Endothelial cell of umbilical vein (primary cell): ENCODE data around the gene ZSWIM7. TPM values are rescaled to one million over a fixed set of nuclear protein-coding genes. Genes with fewer than 3 reads are reported as not detected.
A peak's percentile ranks its signal among the peaks of the same experiment; 100 is the strongest.

Experiments
- BruUV-seq: library from RNA; stranded (reverse); fragments of 400-500 nt; replicated peaks from 2 replicates; lab custom pipeline; 2021; lab: Mats Ljungman, UMichigan
- CTCF ChIA-PET: fragments of 300-600, 350-600 bp; sonication (Branson Sonifier 250); formaldehyde crosslinking; loops from one replicate; lab custom pipeline; 2021; ENCODE audit warnings: antibody characterized with exemption, inconsistent platforms; lab: Charles Lee
- POLR2A ChIA-PET: fragments of 300-600, 350-600 bp; sonication (Branson Sonifier 250); formaldehyde crosslinking; loops from one replicate; lab custom pipeline; 2021; ENCODE audit warnings: antibody characterized with exemption, inconsistent platforms; lab: Charles Lee
- DNase-seq: peaks from one replicate; pipeline ENCODE4 v3.0.0-alpha.2; 2011; ENCODE audit warnings: low read depth, low spot score
- FAIRE-seq: peaks from 2 replicates; lab custom pipeline; 2011; peaks lifted over from hg19 to GRCh38; lab: Jason Lieb, UNC
- H2AFZ ChIP-seq: 2 replicates; pipeline ENCODE4 v1.6.0; 2012; ENCODE audit warnings: low read depth, low read length, control low read depth, inconsistent platforms
- H3K27ac ChIP-seq: 2 replicates; pipeline ENCODE4 v1.5.1; 2011; ENCODE audit warnings: low read depth, mild to moderate bottlenecking, control low read depth, low read length, moderate library complexity; ENCODE audit not compliant: insufficient read depth
- H3K27me3 ChIP-seq, 2 experiments: 2 replicates each; pipeline versions ENCODE4 v1.6.0 to v1.6.1; 2011; ENCODE audit warnings: low read length in 2 of 2, mixed read lengths in 1 of 2; ENCODE audit not compliant: control insufficient read depth in 2 of 2, insufficient read depth in 2 of 2
- H3K36me3 ChIP-seq, 2 experiments: 2 replicates in 1 of 2; 3 replicates in 1 of 2; pipeline ENCODE4 v1.5.1; 2011; ENCODE audit warnings: low read length in 2 of 2, mild to moderate bottlenecking in 1 of 2, moderate library complexity in 1 of 2; ENCODE audit not compliant: control insufficient read depth in 2 of 2, insufficient read depth in 2 of 2; ENCODE audit errors: extremely low read depth in 1 of 2
- H3K4me1 ChIP-seq: 3 replicates; pipeline ENCODE4 v1.5.1; 2011; ENCODE audit warnings: mild to moderate bottlenecking, low read length; ENCODE audit not compliant: control insufficient read depth, insufficient read depth; ENCODE audit errors: extremely low read depth
- H3K4me2 ChIP-seq: 2 replicates; pipeline ENCODE4 v1.6.1; 2011; ENCODE audit warnings: low read length, control low read depth, mixed read lengths; ENCODE audit not compliant: insufficient read depth
- H3K4me3 ChIP-seq, 3 experiments: fragments of 200-600 bp in 1 of 3; sonication (generic), shearing (Covaris generic) in 1 of 3; replicated peaks in 1 of 3; 2 replicates each; pipeline ENCODE4 v1.5.1; 2011 to 2016; ENCODE audit warnings: control low read depth in 3 of 3, low read length in 3 of 3, mild to moderate bottlenecking in 2 of 3, inconsistent platforms in 1 of 3, low read depth in 1 of 3, moderate library complexity in 1 of 3; ENCODE audit not compliant: insufficient read depth in 1 of 3
- H3K79me2 ChIP-seq: 2 replicates; pipeline ENCODE4 v1.6.0; 2012; ENCODE audit warnings: low read length, inconsistent platforms; ENCODE audit not compliant: control insufficient read depth, insufficient read depth
- H3K9ac ChIP-seq: replicated peaks from 2 replicates; pipeline ENCODE3; 2011; ENCODE audit warnings: low read length, control low read depth; ENCODE audit not compliant: insufficient read depth; ENCODE audit errors: extremely low read depth
- H3K9me1 ChIP-seq: replicated peaks from 3 replicates; pipeline ENCODE4 v1.6.0; 2011; ENCODE audit warnings: mild to moderate bottlenecking, low read length; ENCODE audit not compliant: control insufficient read depth, insufficient read depth; ENCODE audit errors: extremely low read depth
- H3K9me3 ChIP-seq: replicated peaks from 2 replicates; pipeline ENCODE4 v1.5.1; 2012; ENCODE audit warnings: low read length, inconsistent platforms; ENCODE audit not compliant: control insufficient read depth, insufficient read depth
- H4K20me1 ChIP-seq: replicated peaks from 2 replicates; pipeline ENCODE3; 2011; ENCODE audit warnings: mild to moderate bottlenecking, low read length; ENCODE audit not compliant: control insufficient read depth, insufficient read depth; ENCODE audit errors: extremely low read depth
- CTCF ChIP-seq, 2 donors: IDR thresholded peaks; 1 replicate in 1 of 2; 2 replicates in 1 of 2; pipeline ENCODE4 v1.5.1; 2011; ENCODE audit warnings: low read length in 2 of 2, mild to moderate bottlenecking in 2 of 2, moderate library complexity in 2 of 2, control low read depth in 1 of 2, inconsistent platforms in 1 of 2, low read depth in 1 of 2; ENCODE audit not compliant: insufficient read depth in 1 of 2; ENCODE audit errors: extremely low read depth in 1 of 2
- EZH2 ChIP-seq: IDR thresholded peaks from 2 replicates; pipeline ENCODE4 v1.6.1; 2012; ENCODE audit warnings: borderline replicate concordance, low read depth, mild to moderate bottlenecking, moderate library complexity, low read length, inconsistent platforms; ENCODE audit not compliant: severe bottlenecking
- FOS ChIP-seq: IDR thresholded peaks from 2 replicates; pipeline ENCODE4 v1.6.1; 2011; ENCODE audit warnings: mild to moderate bottlenecking, low read length, moderate library complexity, borderline replicate concordance; ENCODE audit not compliant: insufficient read depth
- GATA2 ChIP-seq: IDR thresholded peaks from 2 replicates; pipeline ENCODE4 v1.7.0; 2011; ENCODE audit warnings: low read depth, mild to moderate bottlenecking, moderate library complexity, mixed read lengths, low read length; ENCODE audit not compliant: insufficient read length, insufficient read depth
- JUN ChIP-seq: IDR thresholded peaks from 2 replicates; pipeline ENCODE4 v1.6.1; 2011; ENCODE audit warnings: borderline replicate concordance, low read depth; ENCODE audit not compliant: insufficient read length, insufficient read depth
- MAX ChIP-seq: IDR thresholded peaks from 2 replicates; pipeline ENCODE4 v1.6.1; 2011; ENCODE audit not compliant: insufficient read depth, insufficient read length
- MYC ChIP-seq: IDR thresholded peaks from one replicate; pipeline ENCODE4 v1.6.1; 2011; ENCODE audit warnings: mild to moderate bottlenecking, low read depth, low read length
- POLR2A ChIP-seq: IDR thresholded peaks from 2 replicates; pipeline ENCODE4 v1.6.1; 2012; ENCODE audit warnings: low read depth, mild to moderate bottlenecking, control low read depth, low read length
- POLR2AphosphoS5 ChIP-seq: IDR thresholded peaks from 2 replicates; pipeline ENCODE4 v1.6.1; 2012; ENCODE audit warnings: low read depth, mild to moderate bottlenecking, control low read depth, low read length, moderate library complexity; ENCODE audit not compliant: insufficient read depth
- dilution Hi-C: fragments of 300-500 bp; cut with MboI; formaldehyde crosslinking; loops from one replicate; pipeline ENCODE4 v1.15.0; 2019; ENCODE audit warnings: low sequenced_read_pairs; ENCODE audit not compliant: extremely low pct_ligation_motif_present
- intact Hi-C: fragments of 100-400 bp; cut with micrococcal nuclease; formaldehyde crosslinking; loops from one replicate; pipeline ENCODE4 v1.10.0; 2022
- polyA plus RNA-seq, 4 experiments: library from polyadenylated mRNA; depleted of rRNA in 3 of 4; stranded (reverse) in 3 of 4; unstranded in 1 of 4; fragments of >200 nt; gene quantifications; 2 replicates each; pipeline versions ENCODE4 v1.2.1 to v1.2.3, GENCODE V29; 2011 to 2012; ENCODE audit warnings: missing spikeins in 1 of 4
- total RNA-seq: library from RNA; stranded (reverse); gene quantifications from 2 replicates; pipeline ENCODE4 v1.2.3, GENCODE V29; 2021

Gene ZSWIM7
- total and polyA plus RNA-seq, 2 donors (not counting 3 experiments of a cell fraction or from before 2014, with no cell fraction given): 18.0 to 33.8 TPM

GRCh38 chr17:15945527-15946191 lies 53.8 kb downstream of the ZSWIM7 start:
- intact Hi-C loops: loop anchor here (1.0 to 2.0 kb wide), 5 partner anchors 13 to 685 kb away; no protein-coding TSS in a partner anchor
- H3K79me2 ChIP-seq: peaks cover 36% of the 10 kb centered on the region
- FAIRE-seq: no peak
- no peaks in the 10 kb centered on the region for H4K20me1 ChIP-seq
- H3K27ac ChIP-seq: peak overlapping the region; percentile 70
- H3K9me3 ChIP-seq: no peaks in the 10 kb centered on the region
- H3K27me3 ChIP-seq: no peaks in the 10 kb centered on the region
- H3K36me3 ChIP-seq: no peaks in the 10 kb centered on the region
- POLR2A ChIA-PET: interaction anchor here (0.6 to 2.1 kb wide), 3 partner anchors 9 to 54 kb away, joined by 3 to 7 read pairs (median 6); partner anchors contain the start of genes TTC19 and ZSWIM7
- TF ChIP-seq EZH2: no peak
- no peak for TF ChIP-seq JUN
- TF ChIP-seq FOS: no peak
- TF ChIP-seq POLR2AphosphoS5: no peak
- no peak for TF ChIP-seq GATA2
- TF ChIP-seq MAX: no peak
- TF ChIP-seq MYC: no peak
- no peak for TF ChIP-seq POLR2A
- TF ChIP-seq CTCF (IDR thresholded peaks at IDR 0.05; ENCODE audit: extremely low read depth in 1 of 2, insufficient read depth in 1 of 2, low read depth in 1 of 2, low read length in 2 of 2): no peak
- DNase-seq: no peak
- H3K9ac ChIP-seq: peak overlapping the region; percentile 76
- H3K9me1 ChIP-seq: no peaks in the 10 kb centered on the region
- BruUV-seq: no TSS peak
- peaks cover 26% of the 10 kb centered on the region for H3K4me1 ChIP-seq
- CTCF ChIA-PET: interaction anchor here (0.6 to 5.7 kb wide), 24 partner anchors 8 to 119 kb away, joined by 3 to 133 read pairs (median 4); partner anchors contain the start of genes TTC19 and ZSWIM7
- peak overlapping the region; percentile 92 for H3K4me2 ChIP-seq
- peak overlapping the region; percentile 33 to 67 (median 56) for H3K4me3 ChIP-seq
- dilution Hi-C loops: no loop called here
- H2AFZ ChIP-seq: peak overlapping the region; percentile 99
